ENCODE measurements around the gene LSAMP.
A peak's percentile ranks its signal among the peaks of the same experiment; 100 is the strongest.
"Not testable (repeated sequence)": the region's sequence is repeated elsewhere in the genome, so short reads cannot be mapped to it uniquely, and the experiment has no call there.

LSAMP gene

DNA sequence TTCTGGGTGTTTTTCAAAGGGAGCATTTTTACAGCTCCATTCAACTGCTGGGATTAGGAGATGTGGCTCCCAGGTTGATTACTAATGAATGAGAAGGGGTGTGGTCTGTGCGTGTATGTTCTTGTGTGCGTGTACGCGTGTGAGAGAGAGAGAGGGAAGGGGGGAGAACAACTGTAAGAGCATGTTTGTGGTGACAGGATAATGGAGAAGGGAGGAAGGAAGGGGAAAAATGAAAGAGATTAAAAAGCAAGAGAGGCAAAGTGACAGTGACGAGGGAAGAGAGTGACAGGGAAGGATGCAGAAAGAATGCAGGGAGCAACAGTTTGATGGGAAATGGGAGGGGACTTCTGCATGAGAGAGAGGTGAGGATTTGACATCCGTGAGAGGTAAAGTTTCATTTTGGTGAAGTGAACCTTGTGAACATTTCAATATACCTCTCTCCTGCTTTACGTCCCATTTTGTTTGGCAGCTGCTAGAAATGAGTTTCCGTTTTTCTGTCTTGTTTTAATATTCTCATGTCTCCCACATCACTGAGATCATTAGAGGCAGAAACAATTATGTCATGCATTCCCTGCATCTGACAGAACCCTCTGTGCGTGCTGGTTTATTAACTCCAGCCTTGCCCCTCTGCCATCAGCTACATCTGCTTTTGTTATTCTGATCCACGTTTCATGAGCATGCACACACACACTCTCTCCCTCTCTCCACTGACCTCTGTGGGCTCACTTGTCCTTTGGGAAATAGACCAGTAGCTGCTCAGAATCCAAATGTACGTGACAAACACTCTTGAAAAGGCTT is 660.3 kb downstream of the LSAMP start:
- peak; percentile 25 for DNase-seq

DNA sequence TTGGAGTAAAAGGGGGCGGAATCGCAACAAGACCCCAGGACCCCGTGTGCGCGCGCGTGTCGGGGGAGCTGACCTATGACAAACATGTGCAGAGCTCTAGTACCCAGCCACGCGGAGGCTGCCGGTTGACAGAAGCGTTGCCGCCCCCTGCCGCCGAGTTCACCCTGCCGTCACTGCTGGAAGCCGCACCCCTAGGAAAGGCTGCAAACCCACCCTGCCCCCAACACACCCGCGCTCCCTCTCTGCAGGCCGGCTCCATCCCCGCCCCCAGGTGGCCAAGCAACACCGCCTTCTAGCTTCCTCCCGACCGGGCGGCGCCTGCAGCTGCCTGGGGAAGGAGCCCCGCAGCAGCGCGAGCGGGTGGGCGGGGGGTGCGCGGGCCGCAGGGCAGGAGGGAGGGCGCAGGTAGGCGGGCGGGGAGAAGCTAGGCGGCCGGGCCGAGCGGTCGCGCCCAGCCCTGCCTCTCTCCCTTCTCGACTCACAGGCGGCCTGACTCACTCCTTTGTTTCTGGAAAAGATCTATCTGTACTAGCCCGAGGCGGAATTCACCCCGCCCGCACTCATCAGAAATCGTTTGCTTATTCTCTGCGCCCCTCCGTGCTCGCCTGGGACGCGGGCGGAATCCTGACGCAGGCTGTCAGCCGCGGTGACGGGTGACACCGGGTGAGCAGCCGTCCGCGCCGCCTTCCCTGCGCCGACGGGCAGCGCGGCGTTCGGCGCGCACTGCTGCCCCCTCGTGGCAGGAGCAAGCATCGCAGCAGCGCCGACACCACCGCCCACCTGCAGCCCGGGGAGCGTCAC is 661.1 kb downstream of the LSAMP start:
- DNase-seq, result peak; percentile 81

DNA sequence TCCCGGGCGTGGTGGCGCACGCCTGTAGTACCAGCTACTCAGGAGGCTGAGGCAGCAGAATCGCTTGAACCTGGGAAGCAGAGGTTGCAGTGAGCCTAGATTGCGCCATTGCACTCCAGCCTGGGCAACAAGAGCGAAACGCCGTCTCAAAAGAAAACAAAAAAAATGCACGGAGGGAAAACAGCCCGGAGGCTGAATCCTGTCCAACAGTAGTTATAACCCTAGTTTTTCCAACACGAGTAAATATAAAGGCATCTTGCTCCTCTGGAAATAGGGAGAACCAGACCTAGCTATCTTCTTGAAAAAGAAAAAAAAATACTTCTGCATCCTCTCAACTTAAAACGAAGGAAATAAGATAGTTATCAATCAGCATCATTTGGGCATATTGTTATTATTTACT is 661.9 kb downstream of the LSAMP start:
- not testable (repeated sequence) for DNase-seq

- DNase-seq, result no peak
Measured at GRCh38 chr3:115779011-115779410, 666.3 kb downstream of the LSAMP start.

DNA sequence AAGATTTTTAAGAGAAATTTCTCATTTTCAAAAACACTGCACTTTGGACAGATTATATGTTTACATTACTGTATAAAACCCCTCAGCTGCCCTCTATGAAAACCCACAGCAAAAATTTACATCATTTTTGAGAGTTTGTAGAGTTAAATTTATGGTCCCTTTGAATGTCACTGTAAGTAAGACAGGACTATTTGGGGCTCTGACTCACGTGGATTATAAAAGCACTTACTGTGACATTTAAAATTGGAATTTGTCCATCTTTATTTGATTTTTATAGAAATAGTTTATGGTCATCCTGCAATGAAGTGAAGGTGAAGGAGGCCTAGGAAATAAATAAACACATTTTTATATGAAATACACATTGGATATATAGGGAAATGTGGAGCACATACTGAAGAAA is 672.3 kb downstream of the LSAMP start:
- DNase-seq, result no peak

DNA sequence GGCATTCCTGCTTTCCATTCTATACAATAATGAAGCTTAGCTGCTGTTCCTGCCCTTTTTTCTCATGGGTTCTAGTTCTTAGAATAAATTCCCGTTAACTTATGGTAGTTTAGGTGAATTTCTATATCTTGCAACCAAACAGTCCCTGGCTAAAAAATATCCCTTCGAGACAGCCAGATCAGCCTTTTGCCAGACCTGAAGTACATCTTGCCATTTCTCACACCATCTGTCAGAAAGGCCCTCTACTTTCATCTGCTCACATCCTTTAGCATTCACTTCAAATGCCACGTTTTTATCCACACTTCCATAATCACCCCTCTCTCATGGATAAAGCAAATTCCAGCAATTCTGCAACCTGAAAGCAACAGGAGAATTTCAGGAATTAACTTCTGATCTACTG is 676.6 kb downstream of the LSAMP start:
- no peak for DNase-seq

GRCh38 chr3:115766587-115767482 is 678.5 kb downstream of the LSAMP start:
- DNase-seq, result no peak

DNA sequence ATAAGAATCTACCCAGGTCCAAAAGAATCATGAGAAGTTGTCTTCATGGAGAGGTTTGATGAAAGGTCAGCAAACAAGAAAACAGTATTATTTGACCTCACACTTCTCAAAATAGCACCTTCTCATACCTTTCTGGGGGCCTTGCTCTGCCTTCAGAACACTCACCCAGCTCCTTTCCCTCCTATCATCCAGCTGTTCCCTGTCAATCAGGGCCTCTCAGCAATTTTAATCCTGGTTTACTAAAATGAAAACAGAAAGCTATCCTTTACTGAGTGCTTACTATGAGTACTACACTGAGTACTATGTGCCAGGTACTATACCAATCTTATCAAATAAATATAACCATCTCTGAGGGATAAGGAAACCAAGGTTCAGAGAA is 683.4 kb downstream of the LSAMP start:
- DNase-seq, result no peak

- no peak for DNase-seq
Measured at GRCh38 chr3:115760716-115761115, 684.6 kb downstream of the LSAMP start.

- DNase-seq, result no peak
Measured at GRCh38 chr3:115758076-115758763, 687.1 kb downstream of the LSAMP start.

- not testable (repeated sequence) for DNase-seq
Measured at GRCh38 chr3:115752978-115753377, 692.3 kb downstream of the LSAMP start.

Measured in amniotic stem cell (primary cell).